A549 (cell line): Measurements from ENCODE around the gene CCNG2. TPM values are rescaled to one million over a fixed set of nuclear protein-coding genes. Genes with fewer than 3 reads are reported as not detected.

Experiments
- ATAC-seq, 2 experiments: fragments of 200-7000 bp in 1 of 2; fragments of >200 bp in 1 of 2; cut with Nextera tagmentation in 1 of 2; cut with Tn5 transposase in 1 of 2; 3 replicates each; pipeline versions ENCODE4 v1.8.0 to v1.9.1; 2018 to 2020; ENCODE audit warnings: mild to moderate bottlenecking in 1 of 2, moderate library complexity in 1 of 2
- CTCF ChIA-PET: fragments of 300-600 bp; sonication (Branson Sonifier 250); formaldehyde crosslinking; extraction: SDS; loops from one replicate; lab custom pipeline; 2021; ENCODE audit warnings: antibody characterized with exemption, inconsistent platforms; lab: Yijun Ruan, JAX
- POLR2A ChIA-PET: fragments of 350-600 bp; formaldehyde crosslinking; extraction: SDS; loops from one replicate; lab custom pipeline; 2021; ENCODE audit warnings: antibody characterized with exemption, inconsistent platforms; lab: Yijun Ruan, JAX
- DNase-seq, 2 experiments: peaks; one replicate each; pipeline versions ENCODE4 v3.0.0 to v3.0.0-alpha.2; 2011 to 2016; ENCODE audit warnings: low read depth in 1 of 2, low spot score in 1 of 2
- FAIRE-seq: peaks from 2 replicates; lab custom pipeline; 2011; peaks lifted over from hg19 to GRCh38; lab: Jason Lieb, UNC
- H3K27ac ChIP-seq, 2 experiments: fragments of >200 bp; sonication (Bioruptor Twin); formaldehyde crosslinking; 3 replicates each; pipeline ENCODE4 v1.5.1; 2016 to 2017
- H3K4me1 ChIP-seq: fragments of >200 bp; sonication (Bioruptor Twin); formaldehyde crosslinking; 3 replicates; pipeline ENCODE4 v1.6.1; 2016
- H3K4me2 ChIP-seq: fragments of >200 bp; sonication (Bioruptor Twin); formaldehyde crosslinking; 3 replicates; pipeline ENCODE4 v1.6.1; 2016
- H3K4me3 ChIP-seq: fragments of >200 bp; sonication (Bioruptor Twin); formaldehyde crosslinking; 3 replicates; pipeline ENCODE4 v1.5.1; 2016
- H3K9me3 ChIP-seq: fragments of >200 bp; sonication (Bioruptor Twin); formaldehyde crosslinking; 3 replicates; pipeline ENCODE4 v1.6.1; 2016
- BHLHE40 ChIP-seq: IDR thresholded peaks from 2 replicates; pipeline ENCODE4 v1.6.1; 2012; ENCODE audit warnings: low read depth, low read length, inconsistent platforms
- CBX8 ChIP-seq: fragments of 200-600 bp; sonication (generic); IDR thresholded peaks from 2 replicates; pipeline ENCODE4 v1.6.1; 2016
- CEBPB ChIP-seq, 2 experiments: fragments of >200 bp in 1 of 2; sonication (Bioruptor Twin) in 1 of 2; formaldehyde crosslinking in 1 of 2; IDR thresholded peaks; 2 replicates each; pipeline ENCODE4 v1.6.1; 2012 to 2016
- CTCF ChIP-seq: fragments of >200 bp; sonication (Bioruptor Twin); formaldehyde crosslinking; IDR thresholded peaks from 3 replicates; pipeline ENCODE4 v1.5.1; 2016
- EHF ChIP-seq: fragments of 250-450 bp; sonication (Bioruptor Pico); IDR thresholded peaks from 2 replicates; pipeline ENCODE4 v1.5.0; 2020; ENCODE audit warnings: mild to moderate bottlenecking
- HES2 ChIP-seq: fragments of >200 bp; sonication (Bioruptor Twin); formaldehyde crosslinking; IDR thresholded peaks from 2 replicates; pipeline ENCODE4 v1.6.1; 2016
- HOXB5 ChIP-seq: fragments of 250-450 bp; sonication (Bioruptor Pico); IDR thresholded peaks from 2 replicates; pipeline ENCODE4 v1.5.0; 2020; ENCODE audit warnings: mild to moderate bottlenecking, moderate library complexity
- NFE2L2 ChIP-seq: fragments of 150-350 bp; conservative IDR thresholded peaks from 2 replicates; pipeline ENCODE4 v1.6.1; 2014; ENCODE audit warnings: low read length
- NR3C1 ChIP-seq: fragments of >200 bp; sonication (Bioruptor Twin); formaldehyde crosslinking; IDR thresholded peaks from 3 replicates; pipeline ENCODE4 v1.6.1; 2017
- POLR2A ChIP-seq: IDR thresholded peaks from 2 replicates; pipeline ENCODE4 v1.6.1; 2012; ENCODE audit warnings: mild to moderate bottlenecking, low read length
- RAD21 ChIP-seq, 2 experiments: fragments of >200 bp in 1 of 2; sonication (Bioruptor Twin) in 1 of 2; formaldehyde crosslinking in 1 of 2; IDR thresholded peaks in 1 of 2; conservative IDR thresholded peaks in 1 of 2; 2 replicates in 1 of 2; 3 replicates in 1 of 2; pipeline ENCODE4 v1.6.1; 2012 to 2018; ENCODE audit warnings: inconsistent platforms in 1 of 2
- TFCP2L1 ChIP-seq: fragments of 250-450 bp; sonication (Bioruptor Pico); IDR thresholded peaks from 2 replicates; pipeline ENCODE4 v1.5.0; 2021; ENCODE audit warnings: mild to moderate bottlenecking
- TP53 ChIP-seq: fragments of 250-450 bp; sonication (Bioruptor Pico); IDR thresholded peaks from 2 replicates; pipeline ENCODE4 v1.5.0; 2021; ENCODE audit warnings: mild to moderate bottlenecking, moderate library complexity
- ZSCAN20 ChIP-seq: fragments of 250-450 bp; sonication (Bioruptor Pico); IDR thresholded peaks from 2 replicates; pipeline ENCODE4 v1.8.0; 2022; ENCODE audit warnings: mild to moderate bottlenecking, moderate library complexity
- WGBS: methylation state at CpG from one replicate; pipeline ENCODE4 v1.1.6; 2017; ENCODE audit errors: missing lambda C conversion rate; 5-methylcytosine and 5-hydroxymethylcytosine counted together
- polyA plus RNA-seq, 4 experiments: library from polyadenylated mRNA; depleted of rRNA in 3 of 4; stranded (reverse); fragments of >200 nt; fragmentation: RNase III in 1 of 4; extraction: RNeasy Plus Mini Kit Qiagen cat#74134 plus additional on column Dnase treatment in 1 of 4; gene quantifications; 2 replicates in 3 of 4; 3 replicates in 1 of 4; pipeline ENCODE4 v1.2.3, GENCODE V29; 2011 to 2017
- small RNA-seq, 6 experiments: library from RNA; depleted of rRNA; stranded (forward); fragments of <200 nt; gene quantifications; one replicate each; pipeline ENCODE3, GENCODE V24; 2012
- TF ChIP-seq, protein P1 (sequence below): fragments of >200 bp; sonication (Bioruptor Twin); formaldehyde crosslinking; IDR thresholded peaks from 3 replicates; pipeline ENCODE4 v1.6.1; 2016

Gene CCNG2
- polyA plus RNA-seq, 2 of the 4 experiments (the other 2 are of a cell fraction) = 3.9 to 9.8 TPM

DNA sequence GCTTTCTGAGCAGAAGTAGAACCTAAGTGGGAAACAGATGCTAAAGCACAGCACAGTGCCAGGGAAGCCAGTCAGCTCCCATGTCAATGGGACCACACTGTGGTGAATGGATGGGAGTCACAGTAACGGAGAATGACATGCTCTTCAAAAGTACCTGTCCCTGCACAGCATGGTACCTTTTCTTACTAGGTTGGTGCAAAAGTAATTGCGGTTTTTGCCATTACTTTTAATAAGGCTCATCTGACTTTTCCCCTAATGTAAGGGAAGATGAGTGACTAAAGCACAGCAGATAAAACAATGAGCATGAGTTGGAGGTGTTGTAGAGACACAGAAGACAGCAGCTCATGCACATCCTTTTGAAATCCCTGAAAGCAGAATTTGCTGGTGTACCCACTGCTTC is 62.3 kb downstream of the CCNG2 start:
- no peak overlapping the region for H3K4me2 ChIP-seq
- no peaks in the 10 kb centered on the region for H3K4me1 ChIP-seq
- FAIRE-seq (no peak), DNase-seq (no peak), ATAC-seq (no peak)
- no peak overlapping the region for H3K4me3 ChIP-seq
- 39% methylated on average over 2 of the region's 2 CpGs for WGBS
- no peak for TF ChIP-seq NFE2L2
- no peak for TF ChIP-seq ZSCAN20
- TF ChIP-seq CEBPB (IDR thresholded peaks at IDR 0.05) = no peak
- TF ChIP-seq POLR2A = no peak
- no peak for TF ChIP-seq CBX8
- TF ChIP-seq RAD21 (conservative IDR thresholded peaks at IDR 0.05 in 1 of 2, IDR thresholded peaks at IDR 0.05 in 1 of 2) = no peak
- no peak for TF ChIP-seq CTCF
- TF ChIP-seq NR3C1 = no peak
- TF ChIP-seq TP53 = no peak
- TF ChIP-seq, protein P1, sequence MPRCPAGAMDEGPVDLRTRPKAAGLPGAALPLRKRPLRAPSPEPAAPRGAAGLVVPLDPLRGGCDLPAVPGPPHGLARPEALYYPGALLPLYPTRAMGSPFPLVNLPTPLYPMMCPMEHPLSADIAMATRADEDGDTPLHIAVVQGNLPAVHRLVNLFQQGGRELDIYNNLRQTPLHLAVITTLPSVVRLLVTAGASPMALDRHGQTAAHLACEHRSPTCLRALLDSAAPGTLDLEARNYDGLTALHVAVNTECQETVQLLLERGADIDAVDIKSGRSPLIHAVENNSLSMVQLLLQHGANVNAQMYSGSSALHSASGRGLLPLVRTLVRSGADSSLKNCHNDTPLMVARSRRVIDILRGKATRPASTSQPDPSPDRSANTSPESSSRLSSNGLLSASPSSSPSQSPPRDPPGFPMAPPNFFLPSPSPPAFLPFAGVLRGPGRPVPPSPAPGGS = no peak
- TF ChIP-seq HES2 = no peak
- no peak for TF ChIP-seq BHLHE40
- TF ChIP-seq EHF = no peak
- TF ChIP-seq TFCP2L1 (CRISPR knock-in tag) = no peak
- TF ChIP-seq HOXB5 (CRISPR knock-in tag) = no peak
- POLR2A ChIA-PET = no interaction called here
- H3K27ac ChIP-seq = no peak overlapping the region
- CTCF ChIA-PET = interaction anchor here (0.9 kb wide), 1 partner anchor 16 kb away, joined by 3 read pairs; no protein-coding TSS in a partner anchor
- no peaks in the 10 kb centered on the region for H3K9me3 ChIP-seq

Small RNA genes within 50 kb of the gene (small RNA-seq; reads per million reads assigned to genes)
- gene RNU6-1187P = 0 reads per million in 6 experiments

Other genes with a start within 250 kb of the CCNG2 start
- gene SEPTIN11, start 207.5 kb upstream of the CCNG2 start, polyA plus RNA-seq (2011; rRNA removed) = 69.5 and 72.6 TPM in 2 replicates
- gene SEPTIN11, start 207.5 kb upstream of the CCNG2 start, polyA plus RNA-seq (2017; fragmentation: RNase III; extraction: RNeasy Plus Mini Kit Qiagen cat#74134 plus additional on column Dnase treatment) = 40.2 to 42.3 TPM (median 40.4 TPM) in 3 replicates
- 116 and 117 TPM in 2 replicates for gene CCNI, start 81.2 kb upstream of the CCNG2 start, polyA plus RNA-seq (2011; rRNA removed)
- 68.8 to 79.0 TPM (median 73.8 TPM) in 3 replicates for gene CCNI, start 81.2 kb upstream of the CCNG2 start, polyA plus RNA-seq (2017; fragmentation: RNase III; extraction: RNeasy Plus Mini Kit Qiagen cat#74134 plus additional on column Dnase treatment)